ENCODE data around the gene UHRF1.

Gene UHRF1

GRCh38 chr19:4990306-4990705, 81.0 kb downstream of the UHRF1 start:
- H4K8ac ChIP-seq (ENCODE audit: low read length), result no peak overlapping the region
- H3K23ac ChIP-seq (ENCODE audit: low read length in 2 of 2), result no peak overlapping the region
- H3K4me2 ChIP-seq (ENCODE audit: low read length, poor library complexity, severe bottlenecking), result no peak overlapping the region
- no peak overlapping the region for H3K4me3 ChIP-seq (ENCODE audit: insufficient read depth in 1 of 2, low read depth in 1 of 2, low read length in 2 of 2)
- H3K18ac ChIP-seq (ENCODE audit: low read depth in 1 of 2, low read length in 2 of 2), result peak overlapping the region in 1 of 2 experiments; percentile 29
- peak overlapping the region in 1 of 2 experiments; percentile 51 for H3K4ac ChIP-seq (ENCODE audit: low read depth in 1 of 2, low read length in 2 of 2)
- H3K4me1 ChIP-seq (ENCODE audit: control insufficient read depth, insufficient read depth, low read depth, low read length), result peaks cover 36% of the 10 kb centered on the region
- peaks cover 9% of the 10 kb centered on the region for H3K9me3 ChIP-seq (ENCODE audit: control insufficient read depth, low read length)
- no peak overlapping the region for H4K91ac ChIP-seq (ENCODE audit: low read length)
- H2BK12ac ChIP-seq (ENCODE audit: low read length in 2 of 2), result no peak overlapping the region
- peaks cover 5 to 21% of the 10 kb centered on the region in 2 experiments for H3K36me3 ChIP-seq (ENCODE audit: control insufficient read depth in 1 of 2, insufficient read depth in 2 of 2, low read depth in 1 of 2, low read length in 2 of 2)
- no peaks in the 10 kb centered on the region for H3K27me3 ChIP-seq (ENCODE audit: control insufficient read depth in 1 of 2, insufficient read depth in 1 of 2, low read length in 2 of 2)
- no peak overlapping the region for H3K14ac ChIP-seq (ENCODE audit: low read length in 2 of 2)
- no peak overlapping the region for H2BK5ac ChIP-seq (ENCODE audit: low read depth, low read length, poor library complexity, severe bottlenecking)
- no peak for DNase-seq
- H2AK5ac ChIP-seq (ENCODE audit: low read length, severe bottlenecking), result no peak overlapping the region
- 95% methylated on average over 7 of the region's 7 CpGs for WGBS
- no peak overlapping the region for H2BK120ac ChIP-seq (ENCODE audit: low read depth, low read length)
- peaks cover 32% of the 10 kb centered on the region for H3K79me1 ChIP-seq (replicated peaks; ENCODE audit: low read length, poor library complexity, severe bottlenecking)
- H3K9ac ChIP-seq (ENCODE audit: low read length), result no peak overlapping the region
- no peak overlapping the region for H2AFZ ChIP-seq (ENCODE audit: low read depth, low read length)
- no peak overlapping the region for H3K27ac ChIP-seq (ENCODE audit: low read length, poor library complexity, severe bottlenecking)
- H2BK15ac ChIP-seq (ENCODE audit: low read depth, poor library complexity, severe bottlenecking), result no peak overlapping the region

GRCh38 chr19:4991538-4991937, 82.2 kb downstream of the UHRF1 start:
- Histone ChIP-seq H3K4me1 (ENCODE audit: control insufficient read depth, insufficient read depth, low read depth, low read length) (peaks cover 31% of the 10 kb centered on the region), H3K14ac (ENCODE audit: low read length in 2 of 2) (no peak overlapping the region), H2AFZ (ENCODE audit: low read depth, low read length) (no peak overlapping the region), H3K9ac (ENCODE audit: low read length) (no peak overlapping the region), H3K27ac (ENCODE audit: low read length, poor library complexity, severe bottlenecking) (no peak overlapping the region), H3K27me3 (ENCODE audit: control insufficient read depth in 1 of 2, insufficient read depth in 1 of 2, low read length in 2 of 2) (no peaks in the 10 kb centered on the region), H2BK12ac (ENCODE audit: low read length in 2 of 2) (no peak overlapping the region), H3K4ac (ENCODE audit: low read depth in 1 of 2, low read length in 2 of 2) (no peak overlapping the region), H2BK15ac (ENCODE audit: low read depth, poor library complexity, severe bottlenecking) (no peak overlapping the region), H3K23ac (ENCODE audit: low read length in 2 of 2) (no peak overlapping the region), H2AK5ac (ENCODE audit: low read length, severe bottlenecking) (no peak overlapping the region), H2BK5ac (ENCODE audit: low read depth, low read length, poor library complexity, severe bottlenecking) (no peak overlapping the region), H4K8ac (ENCODE audit: low read length) (no peak overlapping the region), H3K36me3 (ENCODE audit: control insufficient read depth in 1 of 2, insufficient read depth in 2 of 2, low read depth in 1 of 2, low read length in 2 of 2) (peaks cover 10 to 18% of the 10 kb centered on the region in 2 experiments), H4K91ac (ENCODE audit: low read length) (no peak overlapping the region), H3K4me3 (ENCODE audit: insufficient read depth in 1 of 2, low read depth in 1 of 2, low read length in 2 of 2) (no peak overlapping the region), H3K9me3 (ENCODE audit: control insufficient read depth, low read length) (peaks cover 9% of the 10 kb centered on the region), H3K18ac (ENCODE audit: low read depth in 1 of 2, low read length in 2 of 2) (no peak overlapping the region), H3K4me2 (ENCODE audit: low read length, poor library complexity, severe bottlenecking) (no peak overlapping the region), H3K79me1 (replicated peaks; ENCODE audit: low read length, poor library complexity, severe bottlenecking) (peaks cover 25% of the 10 kb centered on the region), H2BK120ac (ENCODE audit: low read depth, low read length) (no peak overlapping the region)
- WGBS, result 87% methylated on average over 9 of the region's 9 CpGs
- no peak for DNase-seq

GRCh38 chr19:4991996-4992698, 82.8 kb downstream of the UHRF1 start:
- no peak overlapping the region for H3K4ac ChIP-seq (ENCODE audit: low read depth in 1 of 2, low read length in 2 of 2)
- no peak overlapping the region for H2BK15ac ChIP-seq (ENCODE audit: low read depth, poor library complexity, severe bottlenecking)
- 67% methylated on average over 11 of the region's 13 CpGs for WGBS
- no peak overlapping the region for H2BK5ac ChIP-seq (ENCODE audit: low read depth, low read length, poor library complexity, severe bottlenecking)
- peaks cover 32% of the 10 kb centered on the region for H3K4me1 ChIP-seq (ENCODE audit: control insufficient read depth, insufficient read depth, low read depth, low read length)
- H3K36me3 ChIP-seq (ENCODE audit: control insufficient read depth in 1 of 2, insufficient read depth in 2 of 2, low read depth in 1 of 2, low read length in 2 of 2), result peaks cover 16 to 22% of the 10 kb centered on the region in 2 experiments
- H3K4me2 ChIP-seq (ENCODE audit: low read length, poor library complexity, severe bottlenecking), result no peak overlapping the region
- no peak overlapping the region for H2BK120ac ChIP-seq (ENCODE audit: low read depth, low read length)
- H3K4me3 ChIP-seq (ENCODE audit: insufficient read depth in 1 of 2, low read depth in 1 of 2, low read length in 2 of 2), result no peak overlapping the region
- no peak overlapping the region for H2AK5ac ChIP-seq (ENCODE audit: low read length, severe bottlenecking)
- H3K14ac ChIP-seq (ENCODE audit: low read length in 2 of 2), result no peak overlapping the region
- H3K79me1 ChIP-seq (replicated peaks; ENCODE audit: low read length, poor library complexity, severe bottlenecking), result peaks cover 27% of the 10 kb centered on the region
- peaks cover 9% of the 10 kb centered on the region for H3K9me3 ChIP-seq (ENCODE audit: control insufficient read depth, low read length)
- no peak overlapping the region for H3K27ac ChIP-seq (ENCODE audit: low read length, poor library complexity, severe bottlenecking)
- no peak overlapping the region for H4K8ac ChIP-seq (ENCODE audit: low read length)
- H4K91ac ChIP-seq (ENCODE audit: low read length), result no peak overlapping the region
- H3K18ac ChIP-seq (ENCODE audit: low read depth in 1 of 2, low read length in 2 of 2), result no peak overlapping the region
- H3K23ac ChIP-seq (ENCODE audit: low read length in 2 of 2), result no peak overlapping the region
- no peak overlapping the region for H2AFZ ChIP-seq (ENCODE audit: low read depth, low read length)
- no peak for DNase-seq
- H3K27me3 ChIP-seq (ENCODE audit: control insufficient read depth in 1 of 2, insufficient read depth in 1 of 2, low read length in 2 of 2), result no peaks in the 10 kb centered on the region
- no peak overlapping the region for H3K9ac ChIP-seq (ENCODE audit: low read length)
- H2BK12ac ChIP-seq (ENCODE audit: low read length in 2 of 2), result no peak overlapping the region

- Histone ChIP-seq H4K8ac (ENCODE audit: low read length) (no peak overlapping the region), H3K27ac (ENCODE audit: low read length, poor library complexity, severe bottlenecking) (no peak overlapping the region), H3K23ac (ENCODE audit: low read length in 2 of 2) (no peak overlapping the region), H3K79me1 (replicated peaks; ENCODE audit: low read length, poor library complexity, severe bottlenecking) (peaks cover 32% of the 10 kb centered on the region), H2BK120ac (ENCODE audit: low read depth, low read length) (no peak overlapping the region), H2AFZ (ENCODE audit: low read depth, low read length) (no peak overlapping the region), H3K9ac (ENCODE audit: low read length) (no peak overlapping the region), H4K91ac (ENCODE audit: low read length) (no peak overlapping the region), H3K4me1 (ENCODE audit: control insufficient read depth, insufficient read depth, low read depth, low read length) (peaks cover 23% of the 10 kb centered on the region), H3K4ac (ENCODE audit: low read depth in 1 of 2, low read length in 2 of 2) (no peak overlapping the region), H3K27me3 (ENCODE audit: control insufficient read depth in 1 of 2, insufficient read depth in 1 of 2, low read length in 2 of 2) (no peaks in the 10 kb centered on the region), H2BK12ac (ENCODE audit: low read length in 2 of 2) (no peak overlapping the region), H3K4me2 (ENCODE audit: low read length, poor library complexity, severe bottlenecking) (no peak overlapping the region), H3K18ac (ENCODE audit: low read depth in 1 of 2, low read length in 2 of 2) (no peak overlapping the region), H2BK5ac (ENCODE audit: low read depth, low read length, poor library complexity, severe bottlenecking) (no peak overlapping the region), H3K9me3 (ENCODE audit: control insufficient read depth, low read length) (peaks cover 9% of the 10 kb centered on the region), H2BK15ac (ENCODE audit: low read depth, poor library complexity, severe bottlenecking) (no peak overlapping the region), H2AK5ac (ENCODE audit: low read length, severe bottlenecking) (no peak overlapping the region), H3K14ac (ENCODE audit: low read length in 2 of 2) (no peak overlapping the region), H3K4me3 (ENCODE audit: insufficient read depth in 1 of 2, low read depth in 1 of 2, low read length in 2 of 2) (no peak overlapping the region), H3K36me3 (ENCODE audit: control insufficient read depth in 1 of 2, insufficient read depth in 2 of 2, low read depth in 1 of 2, low read length in 2 of 2) (peaks cover 30 to 33% of the 10 kb centered on the region in 2 experiments)
- WGBS, result 98% methylated on average over 3 of the region's 3 CpGs
- DNase-seq, result no peak
These were observed 84.4 kb downstream of the UHRF1 start for GRCh38 chr19:4993683-4994082.
